Measurements from ENCODE around the gene SMG1.

DNA sequence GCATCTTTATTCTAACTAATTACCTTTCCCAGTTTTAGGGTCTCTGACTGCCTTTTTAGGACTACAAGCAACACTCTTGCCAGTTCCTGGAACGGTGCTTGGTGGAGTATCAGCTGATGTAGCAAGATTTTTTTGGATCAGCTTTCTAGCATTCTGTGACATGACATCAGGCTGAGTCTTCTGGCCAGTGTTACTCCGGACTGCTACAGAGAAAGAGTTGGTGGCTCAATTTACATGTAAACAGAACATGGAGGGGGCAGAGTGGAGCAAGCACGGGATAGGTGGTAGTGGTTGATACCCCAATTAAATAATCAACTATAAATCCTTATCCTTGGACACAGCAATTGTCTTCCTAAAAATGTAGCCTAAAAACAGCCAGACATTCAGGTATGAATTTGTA, 114.3 kb downstream of the SMG1 start:
- TF ChIP-seq, protein P1, sequence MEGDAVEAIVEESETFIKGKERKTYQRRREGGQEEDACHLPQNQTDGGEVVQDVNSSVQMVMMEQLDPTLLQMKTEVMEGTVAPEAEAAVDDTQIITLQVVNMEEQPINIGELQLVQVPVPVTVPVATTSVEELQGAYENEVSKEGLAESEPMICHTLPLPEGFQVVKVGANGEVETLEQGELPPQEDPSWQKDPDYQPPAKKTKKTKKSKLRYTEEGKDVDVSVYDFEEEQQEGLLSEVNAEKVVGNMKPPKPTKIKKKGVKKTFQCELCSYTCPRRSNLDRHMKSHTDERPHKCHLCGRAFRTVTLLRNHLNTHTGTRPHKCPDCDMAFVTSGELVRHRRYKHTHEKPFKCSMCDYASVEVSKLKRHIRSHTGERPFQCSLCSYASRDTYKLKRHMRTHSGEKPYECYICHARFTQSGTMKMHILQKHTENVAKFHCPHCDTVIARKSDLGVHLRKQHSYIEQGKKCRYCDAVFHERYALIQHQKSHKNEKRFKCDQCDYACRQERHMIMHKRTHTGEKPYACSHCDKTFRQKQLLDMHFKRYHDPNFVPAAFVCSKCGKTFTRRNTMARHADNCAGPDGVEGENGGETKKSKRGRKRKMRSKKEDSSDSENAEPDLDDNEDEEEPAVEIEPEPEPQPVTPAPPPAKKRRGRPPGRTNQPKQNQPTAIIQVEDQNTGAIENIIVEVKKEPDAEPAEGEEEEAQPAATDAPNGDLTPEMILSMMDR (conservative IDR thresholded peaks at IDR 0.05 in 1 of 2, IDR thresholded peaks at IDR 0.05 in 1 of 2; ENCODE audit: extremely low read depth in 1 of 2, insufficient read depth in 1 of 2, low read depth in 1 of 2, low read length in 2 of 2): no peak
- TF ChIP-seq EZH2 (IDR thresholded peaks at IDR 0.05; ENCODE audit: borderline replicate concordance, low read length): no peak

Data from mammary epithelial cell (primary cell).